ENCODE measurements around the gene TCF7.

TCF7 gene

GRCh38 chr5:134177369-134178095, 63.1 kb downstream of the TCF7 start:
- no peak for DNase-seq (ENCODE audit: low read depth in 3 of 3)

GRCh38 chr5:134178096-134178419, 63.6 kb downstream of the TCF7 start:
- DNase-seq (ENCODE audit: low read depth in 3 of 3), result no peak

GRCh38 chr5:134183481-134183880, 69.0 kb downstream of the TCF7 start:
- no peak for DNase-seq (ENCODE audit: low read depth in 3 of 3)

GRCh38 chr5:134184155-134185135, 70.0 kb downstream of the TCF7 start:
- DNase-seq (ENCODE audit: low read depth in 3 of 3), result peak; percentile 59 to 68 (median 67)

- DNase-seq (ENCODE audit: low read depth in 3 of 3), result no peak
Measured at GRCh38 chr5:134188092-134188491, 73.6 kb downstream of the TCF7 start.

GRCh38 chr5:134189031-134189430, 74.5 kb downstream of the TCF7 start:
- DNase-seq (ENCODE audit: low read depth in 3 of 3), result no peak

GRCh38 chr5:134195666-134196065, 81.2 kb downstream of the TCF7 start:
- no peak for DNase-seq (ENCODE audit: low read depth in 3 of 3)

All from stimulated activated CD4-positive, alpha-beta T cell treated with anti-CD3 and anti-CD28 coated beads, TNF-alpha, amount 100 ng/mL, for 48 hours (primary cell).